NCI-H510A (cell line): ENCODE results near the gene RNF186.
A peak's percentile ranks its signal among the peaks of the same experiment; 100 is the strongest.
"Not testable (repeated sequence)": the region's sequence is repeated elsewhere in the genome, so short reads cannot be mapped to it uniquely, and the experiment has no call there.

ENCODE experiments used
- DNase-seq: peaks from one replicate; lab custom pipeline; 2025; lab: John Stamatoyannopoulos, UW

RNF186 gene

GRCh38 chr1:19824541-19824940 is 9.5 kb upstream of the RNF186 start:
- no peak for DNase-seq

DNA sequence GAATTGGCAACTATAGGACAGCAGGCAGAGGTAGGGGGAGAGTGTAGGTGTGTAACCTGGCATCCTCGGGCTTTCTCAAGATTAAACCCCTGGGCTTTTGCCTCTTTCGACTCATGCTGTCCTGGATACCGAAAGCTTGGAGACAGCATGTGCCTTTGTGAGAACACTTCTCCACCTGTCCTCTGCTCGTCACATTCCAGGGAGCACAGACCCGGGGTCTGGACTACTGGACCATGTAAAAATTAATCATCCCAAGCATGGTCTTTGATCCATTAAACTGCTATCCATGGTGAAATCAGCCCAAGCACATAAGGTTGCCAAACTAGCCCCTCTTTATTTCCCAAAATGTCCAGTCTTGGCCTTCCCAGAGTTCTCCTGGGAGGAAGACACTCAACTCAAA is 9.0 kb upstream of the RNF186 start:
- DNase-seq: no peak

DNA sequence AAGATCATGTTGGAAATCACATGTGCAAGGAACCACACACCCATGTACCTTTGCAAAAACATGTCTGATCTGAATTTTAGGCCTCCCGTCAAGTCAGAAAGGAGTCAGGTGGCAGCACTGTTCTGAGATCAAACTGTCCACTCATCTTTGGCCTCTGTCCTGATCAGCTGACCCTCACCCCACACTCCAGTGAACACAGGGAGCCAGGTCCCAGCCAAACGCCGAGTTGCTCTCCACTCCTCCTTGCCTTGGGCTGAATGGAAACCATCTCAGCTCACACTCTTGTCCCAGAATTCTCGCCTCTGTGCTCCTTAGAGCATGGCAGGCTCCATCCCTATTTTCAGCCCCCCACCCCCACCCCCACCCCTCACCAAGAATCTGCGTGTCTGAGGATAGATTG is 4.6 kb upstream of the RNF186 start:
- DNase-seq: no peak

- no peak for DNase-seq
Measured at GRCh38 chr1:19818324-19818723, 3.2 kb upstream of the RNF186 start.

GRCh38 chr1:19817160-19817559 is 2.1 kb upstream of the RNF186 start:
- no peak for DNase-seq

DNA sequence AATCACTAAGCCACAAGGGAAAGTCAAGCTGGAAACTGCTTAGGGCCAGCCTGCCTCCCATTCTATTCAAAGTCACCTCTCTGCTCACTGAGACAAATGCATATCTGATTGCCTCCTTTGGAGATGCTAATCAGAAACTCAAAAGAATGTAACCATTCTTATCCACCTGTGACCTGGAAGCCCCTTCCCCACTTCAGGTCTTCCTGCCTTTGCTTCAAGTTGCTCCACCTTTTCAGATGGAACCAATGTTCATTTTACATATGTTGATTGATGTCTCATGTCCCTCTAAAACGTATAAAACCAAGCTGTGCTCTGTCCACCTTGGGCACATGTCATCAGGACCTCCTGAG is 1.6 kb upstream of the RNF186 start:
- not testable (repeated sequence) for DNase-seq

- peak; percentile 99 for DNase-seq
Measured at GRCh38 chr1:19815801-19816736, 986 bp upstream of the RNF186 start.

- DNase-seq: no peak
Measured at GRCh38 chr1:19814244-19814661, 830 bp downstream of the RNF186 start.

DNA sequence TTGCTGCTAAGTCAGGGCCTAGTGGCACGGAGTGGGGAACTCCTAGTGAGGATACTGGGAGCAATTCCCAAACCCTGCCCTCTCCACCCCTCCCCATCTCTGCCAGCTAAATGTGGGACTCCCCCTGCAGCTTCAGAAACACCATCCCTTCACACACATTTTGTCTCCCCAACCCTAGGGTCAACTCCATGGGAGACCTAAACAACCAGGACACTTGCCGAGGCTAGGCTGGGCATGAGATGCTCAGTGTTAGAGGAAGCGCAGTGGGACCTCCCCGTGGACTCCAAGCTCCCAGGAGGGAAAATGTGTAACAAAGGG is 1.5 kb downstream of the RNF186 start:
- no peak for DNase-seq

DNA sequence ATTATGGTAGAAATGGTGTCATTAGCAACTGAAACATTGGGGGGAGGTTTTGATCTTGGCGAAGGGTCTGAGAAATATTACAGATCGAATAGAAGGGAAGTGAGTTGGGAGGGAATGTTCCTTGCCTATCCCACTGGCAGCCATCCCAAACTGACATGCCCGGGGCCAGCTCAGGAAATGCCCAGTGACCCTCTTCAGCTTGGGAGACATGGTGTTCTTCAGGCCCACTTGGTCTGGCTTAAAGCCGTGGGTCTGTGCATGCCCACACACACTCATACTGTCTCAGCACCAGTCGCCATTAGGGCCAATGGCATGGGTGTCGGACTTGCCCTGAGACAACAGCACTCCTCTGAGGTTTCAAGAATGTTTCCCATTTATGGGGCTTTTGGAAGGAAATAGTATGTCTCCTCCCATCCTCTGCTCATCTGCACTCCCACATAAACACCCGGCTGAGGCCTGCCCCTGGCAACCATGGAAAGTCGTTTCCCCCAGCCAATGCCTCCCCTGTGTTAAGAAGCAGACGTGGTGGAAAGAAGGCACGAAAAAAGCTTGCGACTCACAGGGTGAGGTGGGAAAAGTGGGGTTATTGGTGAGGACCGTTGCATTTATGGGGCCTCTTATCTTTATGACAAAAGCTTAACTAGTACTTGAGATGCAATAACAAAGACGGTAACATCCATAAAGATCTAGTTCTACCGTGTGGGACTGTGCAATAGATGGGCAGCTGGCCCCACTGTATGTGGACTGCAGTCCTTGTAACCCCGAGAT is 2.0 kb downstream of the RNF186 start:
- DNase-seq: no peak

GRCh38 chr1:19811206-19811851 is 3.8 kb downstream of the RNF186 start:
- DNase-seq: peak; percentile 61

GRCh38 chr1:19809044-19809750 is 5.9 kb downstream of the RNF186 start:
- peak; percentile 66 for DNase-seq

DNA sequence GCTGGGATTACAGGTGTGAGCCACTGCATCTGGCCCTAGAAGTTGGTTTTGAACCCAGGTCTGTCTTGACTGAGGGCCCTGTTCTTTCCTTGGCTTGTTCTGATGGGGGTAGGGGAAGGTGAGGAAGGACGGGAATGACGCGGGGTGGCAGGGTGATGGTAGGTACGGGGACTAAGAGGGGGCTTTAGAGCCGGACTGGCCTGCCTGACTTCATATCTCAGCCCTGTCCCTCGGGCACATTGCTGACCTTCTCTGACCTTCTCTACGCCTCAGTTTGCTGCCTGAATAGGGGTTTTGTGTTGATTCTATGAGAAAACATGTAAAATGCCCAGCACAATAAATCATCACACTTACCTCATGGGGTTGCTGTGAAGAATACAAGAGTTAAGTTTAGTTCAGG is 6.7 kb downstream of the RNF186 start:
- no peak for DNase-seq

DNA sequence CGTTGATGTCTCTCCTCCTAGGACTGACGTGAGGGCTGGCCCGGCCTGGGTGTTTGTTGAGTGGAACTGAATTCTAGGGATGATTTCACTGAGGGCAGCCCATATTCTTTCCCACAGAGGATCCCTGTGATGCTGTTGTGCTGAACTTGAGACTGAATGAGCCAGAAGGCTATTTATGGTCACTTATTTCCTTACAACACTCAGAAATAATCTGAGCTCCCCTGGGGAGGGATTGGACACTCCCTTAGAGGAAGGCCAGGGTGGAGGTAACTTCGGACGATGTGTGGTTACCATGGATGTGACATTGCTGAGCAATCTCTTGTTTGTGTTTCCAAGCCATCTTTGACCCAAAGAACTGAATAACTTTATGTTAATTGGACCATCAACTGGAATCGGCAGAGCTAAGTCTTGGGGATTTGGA is 10.2 kb downstream of the RNF186 start:
- no peak for DNase-seq

DNA sequence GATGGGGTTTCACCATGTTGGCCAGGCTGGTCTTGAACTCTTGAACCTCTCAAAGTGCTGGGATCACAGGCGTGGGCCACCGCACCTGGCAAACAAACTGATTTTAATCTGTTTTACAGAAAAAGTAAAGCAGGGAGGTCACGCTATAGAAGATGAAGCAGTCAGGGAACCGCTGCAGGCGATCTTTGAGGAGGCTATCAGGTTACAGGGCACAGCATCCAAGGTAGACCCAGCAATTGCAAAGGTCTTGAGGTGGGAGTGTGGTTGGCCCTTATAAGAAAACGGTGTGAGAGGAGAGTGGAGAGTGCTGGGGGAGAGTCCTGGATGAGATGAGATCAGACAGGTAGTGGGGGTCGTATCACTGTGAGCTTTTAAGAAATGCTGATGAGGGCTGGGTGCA is 12.8 kb downstream of the RNF186 start:
- DNase-seq: no peak

DNA sequence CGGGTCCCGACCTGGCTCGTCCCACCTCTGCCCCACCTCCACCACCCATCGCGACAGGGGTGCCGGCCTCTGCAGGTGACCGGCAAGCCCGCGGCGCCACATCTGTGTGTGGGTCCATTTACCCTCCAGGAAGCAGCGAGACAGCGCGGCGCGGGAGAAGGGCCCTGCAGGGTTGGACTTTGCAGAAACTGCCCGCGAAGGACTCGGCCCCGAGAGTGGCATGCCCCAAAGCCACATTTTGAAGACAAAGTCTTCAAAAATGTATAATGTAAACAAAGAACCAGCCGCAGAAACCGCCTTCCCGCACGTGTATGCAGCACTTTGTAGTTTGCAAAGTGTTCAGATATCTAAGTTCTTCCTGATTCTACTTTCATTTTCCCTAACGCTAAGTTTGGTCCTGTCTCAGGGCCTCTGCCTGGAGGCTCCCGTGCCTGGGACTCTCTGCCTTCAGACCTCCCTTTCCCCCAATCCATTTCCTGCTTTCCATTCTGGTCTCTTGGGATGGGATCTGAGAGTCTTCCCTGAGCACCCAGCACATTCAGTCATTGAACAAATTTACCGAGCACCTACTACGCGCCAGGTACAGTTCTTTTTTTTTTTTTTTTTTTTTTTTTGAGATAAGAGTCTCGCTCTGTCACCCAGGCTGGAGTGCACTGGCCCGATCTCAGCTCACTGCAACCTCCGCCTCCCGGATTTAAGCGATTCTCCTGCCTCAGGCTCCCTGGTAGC is 14.8 kb downstream of the RNF186 start:
- peak; percentile 87 for DNase-seq

DNA sequence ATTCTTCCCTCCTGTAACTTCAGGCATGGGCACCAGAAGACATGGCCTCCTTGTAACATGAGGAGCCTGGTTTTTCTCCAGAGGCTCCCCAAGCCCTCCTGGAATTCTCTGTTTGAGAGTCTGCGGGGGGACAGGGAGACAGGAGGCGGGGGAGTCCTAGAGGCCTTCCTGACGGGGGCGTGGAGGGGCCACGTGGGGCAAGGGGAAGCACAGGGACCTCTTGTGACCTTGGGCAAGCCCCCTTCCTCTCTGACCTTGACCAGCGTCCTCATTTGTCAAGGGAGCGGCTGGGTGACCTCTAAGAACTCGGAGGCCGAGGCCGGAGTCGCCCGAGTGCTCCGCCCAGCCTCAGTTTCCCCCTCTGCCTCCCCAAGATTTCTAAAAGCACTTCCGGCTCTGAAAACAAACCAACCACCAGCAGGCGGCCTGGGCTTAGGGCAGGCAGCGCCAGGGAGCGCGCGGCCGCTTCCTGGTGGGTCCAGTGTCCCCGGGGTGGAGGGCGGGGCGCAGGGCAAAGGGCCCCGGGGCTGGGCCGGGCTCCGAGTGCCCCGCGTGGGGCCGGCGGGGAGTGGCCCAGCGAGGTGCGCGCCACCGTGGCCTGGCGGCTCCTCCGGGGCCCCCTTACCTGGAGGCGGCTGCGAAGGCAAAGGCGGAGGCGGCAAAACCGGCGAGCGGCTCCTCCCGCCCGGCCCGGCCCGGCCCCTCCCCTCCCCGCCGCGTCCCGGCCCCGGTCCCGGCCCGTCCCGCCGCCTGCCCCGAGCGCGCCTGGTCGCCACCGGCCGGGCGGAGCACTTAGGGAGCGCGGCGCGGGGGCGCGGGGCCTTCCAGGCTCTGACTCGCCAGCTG is 15.6 kb downstream of the RNF186 start, which contains the start of gene TMCO4:
TSS of gene TMCO4 (minus strand) at position 687 of the 846 bp plus-strand sequence. CDS start 19,158 bp downstream, outside the sequence.
- DNase-seq: peak; percentile 87

DNA sequence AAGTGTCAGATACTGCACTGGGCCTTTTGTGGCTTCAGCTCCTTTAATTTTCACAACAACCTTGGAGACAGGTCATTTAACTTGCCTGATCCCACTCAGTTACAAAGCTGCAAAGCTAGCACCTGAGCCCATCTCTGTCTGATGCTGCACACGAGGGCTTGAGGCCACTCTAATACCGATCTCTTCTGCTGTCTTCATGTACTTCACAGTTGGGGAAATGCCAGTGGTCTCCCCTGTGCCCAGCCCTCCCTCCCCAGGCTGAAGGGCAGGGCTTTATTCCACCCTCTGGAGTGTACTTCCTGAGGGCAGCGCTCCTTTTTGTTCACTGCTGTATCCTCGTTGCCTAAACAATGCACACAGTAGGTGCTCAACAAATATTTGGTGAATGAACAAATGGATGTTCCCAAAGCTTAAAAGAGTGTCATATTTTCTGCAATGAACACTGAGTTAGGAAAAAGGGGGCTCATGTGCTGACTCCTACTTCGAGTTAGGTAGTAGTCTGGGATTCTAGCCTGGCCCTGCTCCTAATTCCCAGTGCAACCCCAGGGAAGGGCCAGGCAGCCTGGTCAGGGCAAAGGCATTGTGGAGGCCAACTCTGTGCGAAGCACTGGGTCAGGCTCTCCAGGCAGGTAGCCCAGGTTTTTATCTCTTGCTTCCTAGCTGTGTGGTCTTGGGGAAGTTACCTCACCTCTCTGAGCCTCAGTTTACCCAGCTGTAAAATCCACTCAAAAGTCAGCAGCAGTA is 16.4 kb downstream of the RNF186 start:
- no peak for DNase-seq

DNA sequence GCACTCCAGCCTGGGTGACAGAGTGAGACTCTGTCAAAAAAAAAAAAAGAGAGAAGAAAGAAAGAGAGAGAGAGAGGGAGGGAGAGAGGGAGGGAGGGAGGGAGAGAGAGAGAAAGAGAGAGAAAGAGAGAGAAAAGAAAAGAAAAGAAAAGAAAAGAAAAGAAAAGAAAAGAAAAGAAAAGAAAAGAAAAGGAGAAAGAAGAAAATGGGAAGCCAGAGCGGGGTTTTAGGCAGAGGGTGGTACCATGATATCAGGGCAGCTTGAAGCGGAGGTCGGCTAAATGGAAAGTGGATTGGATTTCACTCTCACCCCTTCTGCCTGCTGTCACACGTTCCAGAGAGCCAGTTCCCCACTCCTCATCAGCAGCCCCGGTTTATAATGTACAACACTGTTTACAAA is 17.3 kb downstream of the RNF186 start:
- DNase-seq: no peak

GRCh38 chr1:19794583-19794982 is 20.5 kb downstream of the RNF186 start:
- no peak for DNase-seq
